Measurements from ENCODE around the gene BICC1.

BICC1 gene

GRCh38 chr10:58743466-58744115 lies 230.9 kb downstream of the BICC1 start:
- no peak for TF ChIP-seq REST (IDR thresholded peaks at IDR 0.05; ENCODE audit: insufficient read depth in 1 of 2, low read depth in 2 of 2, low read length in 2 of 2)
- no peak for TF ChIP-seq TAF1 (IDR thresholded peaks at IDR 0.05; ENCODE audit: borderline replicate concordance, insufficient read depth, low read length)
- no peak for TF ChIP-seq POLR2AphosphoS5 (IDR thresholded peaks at IDR 0.05; ENCODE audit: low read depth, low read length)
- TF ChIP-seq SIN3A (IDR thresholded peaks at IDR 0.05; ENCODE audit: borderline replicate concordance, insufficient read depth, low read length) = no peak
- no peak for TF ChIP-seq FOXP2 (optimal IDR thresholded peaks at IDR 0.05; ENCODE audit: borderline replicate concordance, extremely low read depth, extremely low read length, insufficient read depth)

GRCh38 chr10:58746474-58747185 lies 234.0 kb downstream of the BICC1 start:
- no peak for TF ChIP-seq FOXP2 (optimal IDR thresholded peaks at IDR 0.05; ENCODE audit: borderline replicate concordance, extremely low read depth, extremely low read length, insufficient read depth)

- TF ChIP-seq REST (IDR thresholded peaks at IDR 0.05; ENCODE audit: insufficient read depth in 1 of 2, low read depth in 2 of 2, low read length in 2 of 2) = no peak
- no peak for TF ChIP-seq SIN3A (IDR thresholded peaks at IDR 0.05; ENCODE audit: borderline replicate concordance, insufficient read depth, low read length)
- TF ChIP-seq TAF1 (IDR thresholded peaks at IDR 0.05; ENCODE audit: borderline replicate concordance, insufficient read depth, low read length) = no peak
- TF ChIP-seq POLR2AphosphoS5 (IDR thresholded peaks at IDR 0.05; ENCODE audit: low read depth, low read length) = no peak
- TF ChIP-seq FOXP2 (optimal IDR thresholded peaks at IDR 0.05; ENCODE audit: borderline replicate concordance, extremely low read depth, extremely low read length, insufficient read depth) = no peak
Measured at GRCh38 chr10:58747687-58748086, 235.0 kb downstream of the BICC1 start.

GRCh38 chr10:58752665-58753064 lies 240.0 kb downstream of the BICC1 start:
- no peak for TF ChIP-seq FOXP2 (optimal IDR thresholded peaks at IDR 0.05; ENCODE audit: borderline replicate concordance, extremely low read depth, extremely low read length, insufficient read depth)
- TF ChIP-seq TAF1 (IDR thresholded peaks at IDR 0.05; ENCODE audit: borderline replicate concordance, insufficient read depth, low read length) = no peak
- no peak for TF ChIP-seq POLR2AphosphoS5 (IDR thresholded peaks at IDR 0.05; ENCODE audit: low read depth, low read length)
- TF ChIP-seq SIN3A (IDR thresholded peaks at IDR 0.05; ENCODE audit: borderline replicate concordance, insufficient read depth, low read length) = no peak
- no peak for TF ChIP-seq REST (IDR thresholded peaks at IDR 0.05; ENCODE audit: insufficient read depth in 1 of 2, low read depth in 2 of 2, low read length in 2 of 2)

GRCh38 chr10:58753425-58753824 lies 240.8 kb downstream of the BICC1 start:
- no peak for TF ChIP-seq SIN3A (IDR thresholded peaks at IDR 0.05; ENCODE audit: borderline replicate concordance, insufficient read depth, low read length)
- no peak for TF ChIP-seq REST (IDR thresholded peaks at IDR 0.05; ENCODE audit: insufficient read depth in 1 of 2, low read depth in 2 of 2, low read length in 2 of 2)
- TF ChIP-seq TAF1 (IDR thresholded peaks at IDR 0.05; ENCODE audit: borderline replicate concordance, insufficient read depth, low read length) = no peak
- TF ChIP-seq POLR2AphosphoS5 (IDR thresholded peaks at IDR 0.05; ENCODE audit: low read depth, low read length) = no peak
- TF ChIP-seq FOXP2 (optimal IDR thresholded peaks at IDR 0.05; ENCODE audit: borderline replicate concordance, extremely low read depth, extremely low read length, insufficient read depth) = no peak
